IPS DF 4.7 (cell line): ENCODE data around the gene GMDS.

Experiments
- DNase-seq: peaks from one replicate; pipeline ENCODE4 v3.0.0-alpha.2; 2013; ENCODE audit warnings: low spot score; ENCODE audit errors: extremely low read depth

The GMDS gene

DNA sequence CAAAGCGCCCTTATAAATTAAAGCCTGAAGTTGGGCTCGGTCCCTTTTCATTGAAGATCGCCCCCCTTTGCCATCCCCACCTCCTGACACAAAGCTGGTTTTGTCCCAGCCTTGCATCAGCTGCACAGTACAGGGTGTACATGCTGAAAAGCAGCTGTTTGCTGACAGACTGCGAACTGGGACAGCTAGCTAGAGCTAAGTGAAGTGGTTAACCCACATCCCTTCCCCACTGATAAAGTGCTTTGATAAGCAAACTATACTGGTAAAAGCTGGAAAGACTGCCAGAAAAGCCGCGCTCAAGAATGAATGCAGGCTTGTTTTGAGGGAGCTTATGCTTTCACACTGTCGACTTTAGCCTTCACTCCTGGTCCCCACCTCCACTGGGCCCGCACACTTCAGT lies 207.3 kb downstream of the GMDS start:
- DNase-seq, result no peak

DNA sequence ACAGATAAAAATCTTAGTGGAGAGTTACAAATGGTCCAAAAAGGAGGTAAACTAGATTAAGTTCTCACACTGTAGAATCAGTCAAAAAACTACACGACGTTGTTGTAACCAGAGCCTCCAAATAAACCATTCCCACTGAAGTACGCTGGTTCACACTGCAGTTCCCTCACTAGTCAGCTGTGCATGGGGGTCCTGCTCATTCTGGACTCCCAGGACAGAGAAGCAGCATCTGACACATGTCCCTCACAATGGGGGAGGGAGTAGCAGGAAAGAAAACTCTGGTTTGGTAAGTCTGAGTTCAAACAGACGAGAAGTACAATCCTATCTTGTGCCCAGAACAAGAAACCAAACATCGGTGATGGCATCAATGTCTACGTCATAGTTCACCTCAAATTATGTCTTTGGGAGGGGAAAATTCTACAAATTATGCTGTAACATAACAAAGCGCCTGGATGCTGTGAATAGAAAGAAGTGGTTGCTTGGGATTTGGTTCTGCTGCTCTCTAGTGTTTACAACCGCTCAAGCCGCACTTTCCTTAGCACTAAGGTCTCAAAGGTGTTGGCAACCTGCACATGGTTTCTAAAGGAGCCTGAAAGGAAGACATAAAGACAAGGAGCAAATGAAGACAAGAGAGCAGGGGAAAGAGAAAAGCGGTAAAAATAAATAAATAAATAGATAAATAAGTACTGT lies 208.0 kb downstream of the GMDS start:
- DNase-seq, result no peak

DNA sequence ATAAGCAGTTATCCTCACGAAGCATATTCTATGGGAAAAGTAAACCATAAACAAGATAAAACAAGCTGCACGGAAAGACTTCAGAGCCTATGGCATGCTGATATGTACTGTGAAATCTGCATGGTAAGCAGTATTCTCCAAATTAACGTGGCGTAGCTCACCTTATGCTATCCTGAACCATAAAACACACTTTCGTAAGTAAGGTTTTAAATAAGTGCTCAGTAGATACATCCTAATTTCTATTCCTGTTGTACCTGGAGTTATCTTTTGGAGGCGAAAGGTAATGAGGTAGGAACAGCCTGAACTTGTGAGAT lies 208.7 kb downstream of the GMDS start:
- DNase-seq, result no peak

DNA sequence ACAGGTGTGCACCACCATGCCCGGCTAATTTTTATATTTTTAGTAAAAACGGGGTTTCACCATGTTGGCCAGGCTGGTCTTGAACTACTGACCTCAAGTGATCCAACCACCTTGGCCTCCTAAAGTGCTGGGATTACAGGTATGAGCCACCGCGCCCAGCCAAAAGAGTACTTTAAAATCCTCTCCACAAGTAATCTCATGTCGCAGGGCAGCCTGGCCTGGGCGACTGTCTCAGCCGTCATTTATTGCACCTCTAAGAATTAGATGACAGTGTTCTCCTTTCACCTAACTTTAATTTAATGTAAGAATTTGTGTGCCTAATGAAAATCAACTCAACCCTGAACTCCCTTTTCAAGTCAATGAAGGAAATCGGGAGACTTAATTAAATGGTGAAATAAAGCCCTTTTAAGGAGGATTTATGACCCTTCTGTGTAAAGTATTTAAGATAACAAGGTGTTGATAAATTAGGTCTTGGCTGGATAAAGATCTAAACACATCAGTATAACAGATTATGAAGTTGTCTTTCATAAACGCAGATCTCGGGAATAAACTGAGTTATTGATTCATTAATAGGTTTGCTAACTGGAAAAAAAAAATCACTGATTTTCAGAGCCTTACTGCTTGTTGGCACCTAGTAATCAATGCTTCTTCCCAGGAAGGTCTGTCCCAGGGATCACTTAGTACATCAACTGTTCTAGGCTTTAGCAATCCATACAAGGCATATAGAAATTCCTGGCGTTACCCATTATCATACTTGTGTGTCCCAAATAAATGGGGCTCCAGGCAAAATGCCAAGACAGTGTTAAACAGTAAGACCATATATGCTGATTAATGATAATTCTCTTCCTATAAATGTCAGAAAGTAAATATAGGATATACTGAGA lies 209.3 kb downstream of the GMDS start:
- DNase-seq, result no peak

DNA sequence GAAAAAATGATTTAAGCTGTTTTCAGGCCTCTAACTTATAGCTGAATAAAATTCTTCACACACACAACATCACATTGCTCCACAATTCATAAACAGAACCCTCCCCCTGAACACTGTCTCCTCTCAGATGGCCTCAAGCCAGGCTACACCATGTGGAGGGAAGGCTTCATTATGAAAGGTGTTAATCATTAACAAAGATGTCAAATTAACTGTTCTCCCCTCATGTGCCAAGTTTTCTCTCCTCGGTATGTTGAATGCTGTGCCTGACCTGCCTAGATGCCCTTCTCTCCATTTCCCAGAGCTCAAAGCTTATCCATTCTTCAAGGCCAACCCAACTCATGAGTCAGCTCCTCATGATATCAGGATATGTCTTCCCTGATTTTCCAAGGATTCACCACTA lies 210.4 kb downstream of the GMDS start:
- DNase-seq, result no peak

DNA sequence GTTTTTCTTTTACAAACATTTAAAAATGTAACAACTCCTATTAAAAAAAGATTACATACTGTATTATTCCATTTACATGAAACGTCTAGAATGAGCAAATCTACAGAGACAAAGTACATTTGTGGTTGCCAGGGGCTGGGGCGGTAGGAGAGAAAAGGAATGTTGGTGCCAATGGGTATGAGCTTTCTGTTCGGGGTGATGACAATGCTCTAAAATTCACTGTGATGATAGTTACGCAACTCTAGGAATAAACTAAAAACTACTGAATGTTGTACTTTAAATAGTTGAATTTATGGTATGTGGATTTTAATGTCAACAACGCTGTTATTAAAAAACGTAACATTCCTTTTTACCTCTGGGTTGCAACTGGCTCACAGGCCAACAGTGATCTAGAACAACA lies 211.1 kb downstream of the GMDS start:
- no peak for DNase-seq

DNA sequence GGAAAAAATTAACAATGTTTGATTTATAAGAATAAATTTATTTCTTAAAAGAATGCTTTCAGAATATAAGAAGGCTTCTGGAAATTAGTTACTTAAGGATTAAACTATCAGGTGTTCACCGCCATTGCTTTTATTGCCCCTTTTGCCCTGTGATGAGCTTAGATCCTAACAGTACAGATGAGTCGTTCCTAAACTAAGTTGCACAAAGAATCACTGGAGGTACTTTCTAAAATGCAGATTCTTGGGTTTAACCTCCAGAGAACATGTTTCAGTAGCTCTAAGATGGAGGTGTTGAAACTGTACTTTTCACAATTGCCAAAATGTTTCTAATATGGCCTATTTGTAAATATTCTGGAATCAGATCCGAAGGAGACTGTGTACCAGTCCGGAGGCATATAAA lies 211.9 kb downstream of the GMDS start:
- DNase-seq, result no peak

DNA sequence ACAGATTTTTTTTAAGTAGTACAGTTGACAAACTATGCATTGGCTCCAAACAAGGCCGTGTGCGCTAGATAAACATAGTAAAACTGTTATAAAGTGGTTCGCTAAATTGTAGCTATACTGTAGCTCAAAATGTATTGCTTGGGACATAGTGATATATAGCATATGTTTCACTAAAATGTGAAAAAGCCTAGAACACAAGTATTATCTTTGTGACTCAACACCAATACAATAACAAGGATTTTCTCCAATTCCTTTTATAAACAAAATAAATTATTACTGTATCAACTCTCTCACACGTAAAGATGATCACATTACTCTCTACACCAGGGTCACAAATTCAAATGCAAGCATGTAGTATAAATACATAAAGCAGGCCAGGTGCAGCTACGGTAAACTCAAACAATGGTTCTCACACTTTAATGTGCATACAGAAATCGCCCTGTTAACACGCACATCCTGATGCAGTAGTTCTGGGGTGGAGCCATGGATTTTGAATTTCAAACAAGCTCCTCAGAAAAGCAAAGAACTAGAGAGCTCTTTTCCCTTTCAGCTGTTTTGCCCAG lies 214.6 kb downstream of the GMDS start:
- DNase-seq, result no peak

DNA sequence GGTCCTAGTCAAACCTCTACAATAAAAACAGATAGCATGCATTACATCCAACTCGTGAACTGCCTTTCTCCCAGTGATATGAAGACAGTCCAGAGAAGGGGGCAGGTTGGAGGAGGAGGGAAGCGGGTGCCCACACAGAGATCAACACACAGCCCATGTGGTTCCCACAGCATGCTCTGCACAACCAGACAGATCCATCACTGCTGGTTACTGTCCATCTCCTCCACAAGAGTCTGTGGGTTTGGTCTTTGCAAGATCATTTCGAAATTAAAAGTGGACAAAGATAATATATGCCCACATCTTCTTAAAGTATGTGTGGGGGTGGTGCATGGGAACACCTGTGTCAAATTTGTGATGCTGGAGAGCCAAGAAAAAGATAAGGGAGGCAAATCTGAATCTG lies 215.5 kb downstream of the GMDS start:
- DNase-seq, result no peak

DNA sequence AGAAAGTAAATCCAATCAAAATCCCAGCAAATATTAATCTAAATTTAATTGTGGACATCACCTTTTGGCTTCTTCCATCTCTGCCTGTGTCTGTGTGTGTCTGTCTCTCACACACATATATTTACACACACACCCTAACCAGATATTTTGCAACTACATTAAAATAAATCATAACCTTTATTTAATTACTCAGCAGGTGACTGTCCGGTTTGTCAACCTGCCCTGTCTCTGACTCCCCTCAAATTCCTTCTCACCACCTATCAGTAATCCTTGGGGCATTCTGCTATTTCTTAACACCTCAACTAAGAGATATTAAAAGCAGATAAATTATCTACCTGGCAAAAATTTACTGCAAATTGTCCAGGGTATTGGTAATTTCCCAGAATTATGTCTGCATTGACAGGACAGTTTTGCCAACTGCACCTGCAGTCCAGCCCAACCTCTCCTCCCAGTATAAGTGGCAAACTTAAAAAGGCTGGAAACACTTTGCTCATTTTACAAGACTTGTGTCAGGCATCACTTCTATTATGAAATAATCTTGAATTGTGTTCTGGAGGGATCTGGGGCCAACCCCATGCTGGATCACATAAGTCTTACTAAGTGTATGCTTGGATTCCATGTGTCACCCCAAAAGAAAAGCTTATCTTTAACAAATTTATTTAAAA lies 216.1 kb downstream of the GMDS start:
- no peak for DNase-seq

DNA sequence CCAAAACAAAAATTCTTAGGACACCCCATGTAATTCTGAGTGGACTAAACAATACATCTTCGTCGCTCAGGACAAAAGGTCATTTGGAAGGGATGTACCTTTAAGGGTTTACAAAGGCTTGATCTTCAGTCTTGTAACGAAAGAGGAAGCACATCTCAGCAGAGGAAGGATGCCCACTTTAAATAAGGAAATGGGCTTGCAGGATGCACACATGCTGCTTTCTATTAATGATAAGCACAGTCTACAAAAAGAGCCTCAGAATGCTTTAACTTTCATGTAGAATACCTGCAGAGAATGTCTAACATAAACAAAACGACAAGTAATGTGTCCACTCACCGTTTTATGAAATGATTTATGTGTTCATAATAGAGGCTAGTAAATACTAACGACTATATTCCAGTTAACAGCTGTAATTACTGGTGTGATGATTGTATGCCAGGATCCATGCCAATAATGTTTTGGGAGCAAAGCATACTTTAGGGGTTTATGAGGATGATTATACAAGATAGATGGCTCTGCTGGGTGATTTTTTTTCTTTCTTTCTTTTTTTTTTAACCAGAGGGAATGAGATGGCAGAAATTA lies 216.9 kb downstream of the GMDS start:
- DNase-seq, result no peak

DNA sequence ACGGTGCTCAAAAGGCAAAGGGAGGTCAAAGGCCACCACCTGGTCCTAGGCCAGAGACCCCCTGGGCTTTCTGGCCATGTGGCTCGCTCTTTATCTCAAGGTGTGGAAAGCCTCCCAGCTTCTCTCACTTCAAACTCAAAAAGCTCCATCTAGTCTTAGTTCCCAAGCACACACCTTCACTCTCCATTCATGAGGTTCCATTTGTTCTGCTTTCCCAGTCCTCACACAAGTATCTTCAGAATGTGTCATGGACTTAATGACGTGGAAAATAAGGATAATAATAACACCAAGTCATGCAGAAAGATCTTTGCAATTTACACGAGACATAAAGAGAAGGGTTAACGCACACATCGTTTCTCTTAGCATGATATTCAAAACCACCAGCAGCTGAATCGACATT lies 219.3 kb downstream of the GMDS start:
- DNase-seq, result no peak

DNA sequence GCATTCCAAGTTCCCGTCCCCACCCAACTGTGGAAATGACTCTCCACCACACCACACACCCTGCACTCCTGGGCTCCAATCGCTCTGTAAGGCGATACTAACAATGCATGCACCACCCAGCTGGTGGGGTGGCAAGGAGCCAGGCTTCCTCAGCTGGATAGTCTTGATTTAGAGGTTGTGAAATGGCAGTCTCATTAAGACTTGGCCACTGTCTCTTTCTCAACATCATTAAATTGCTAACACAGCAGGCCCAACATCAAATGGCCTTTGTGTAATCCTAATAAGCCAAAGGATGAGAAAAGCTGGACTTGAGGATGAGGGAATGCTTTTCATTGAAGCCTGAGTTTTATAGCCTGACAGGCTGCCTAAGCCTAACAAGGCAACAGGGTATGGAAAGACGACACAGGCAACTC lies 223.7 kb downstream of the GMDS start:
- DNase-seq, result no peak

DNA sequence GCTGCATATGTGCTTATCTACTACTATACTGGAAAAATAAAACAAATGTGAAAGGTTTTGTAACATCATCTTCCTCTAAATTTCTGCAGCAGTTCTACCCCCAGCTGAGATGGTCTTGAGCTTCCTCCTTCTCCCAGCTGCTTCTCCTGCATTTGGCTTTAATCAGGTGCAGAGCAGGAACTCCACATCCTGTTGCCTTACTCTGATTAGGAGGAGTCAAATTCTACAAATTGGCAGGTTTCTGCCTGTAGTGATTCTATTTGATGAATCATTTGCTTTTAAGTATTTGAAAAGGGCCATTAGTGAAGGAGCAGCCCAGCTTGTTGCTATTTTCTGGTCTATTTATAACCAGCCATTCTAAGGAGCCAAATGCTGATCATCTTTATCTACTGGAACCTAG lies 224.5 kb downstream of the GMDS start:
- DNase-seq, result no peak

DNA sequence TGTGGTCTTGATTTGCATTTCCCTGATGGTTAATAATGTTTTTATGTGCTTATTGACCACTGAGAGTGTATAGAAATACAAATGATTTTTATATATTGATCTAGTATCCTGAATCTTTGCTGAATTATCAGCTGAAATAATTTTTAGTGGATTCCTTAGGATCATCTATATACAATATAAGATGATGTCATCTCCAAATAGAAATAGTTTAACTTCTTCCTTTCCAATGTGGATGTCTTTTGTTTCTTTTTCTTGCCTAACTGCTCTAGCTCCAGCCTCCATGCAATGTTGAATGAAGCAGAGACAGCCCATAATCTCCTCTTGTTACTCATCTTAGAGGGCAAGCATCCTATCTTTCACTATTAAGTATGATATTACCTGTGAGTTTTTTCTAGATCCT lies 226.4 kb downstream of the GMDS start:
- no peak for DNase-seq

DNA sequence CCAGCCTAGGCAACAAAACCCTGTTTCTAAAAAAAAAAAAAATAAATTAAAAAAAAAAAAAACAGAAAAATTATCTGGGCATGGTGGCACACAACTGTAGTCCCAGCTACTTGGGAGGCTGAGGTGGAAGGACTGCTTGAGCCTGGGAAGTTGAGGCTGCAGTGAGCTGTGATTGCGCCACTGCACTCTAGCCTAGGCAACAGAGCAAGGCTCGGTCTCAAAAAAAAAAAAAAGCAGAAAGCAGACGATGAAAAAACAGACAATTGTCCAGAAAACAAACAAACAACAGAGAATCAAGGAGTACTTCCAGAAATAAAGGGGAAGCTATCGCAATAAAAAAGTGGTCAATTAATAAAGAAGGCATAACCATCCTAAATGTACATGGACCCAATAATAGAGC lies 229.4 kb downstream of the GMDS start:
- DNase-seq, result no peak

DNA sequence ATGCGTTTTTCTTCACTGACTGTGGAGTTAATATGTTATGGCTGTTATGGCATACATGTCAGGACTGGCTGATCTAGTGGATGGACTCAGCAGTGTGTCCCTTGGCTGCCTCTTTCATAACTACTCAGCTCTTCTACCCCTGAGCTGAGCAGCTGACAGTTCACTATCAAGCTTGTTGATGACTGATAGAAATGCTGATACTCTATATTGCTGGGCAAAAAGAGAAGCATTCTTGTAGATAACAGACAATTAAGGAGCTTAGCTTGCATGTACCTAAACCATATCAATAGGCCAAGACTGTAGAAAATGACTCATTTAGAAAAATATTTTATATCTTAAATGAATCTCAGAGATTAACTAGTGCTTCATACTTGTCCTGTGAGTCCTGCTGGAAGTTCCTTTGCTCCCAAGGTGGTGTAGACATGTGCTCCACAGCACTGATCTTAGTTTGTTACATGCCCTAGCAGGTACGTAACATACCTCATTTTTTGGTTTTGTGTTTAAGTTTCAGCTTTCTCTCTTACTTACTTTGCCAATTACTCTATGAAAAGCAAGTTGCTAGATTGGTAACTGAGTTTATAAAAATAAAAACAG lies 236.9 kb downstream of the GMDS start:
- no peak for DNase-seq

DNA sequence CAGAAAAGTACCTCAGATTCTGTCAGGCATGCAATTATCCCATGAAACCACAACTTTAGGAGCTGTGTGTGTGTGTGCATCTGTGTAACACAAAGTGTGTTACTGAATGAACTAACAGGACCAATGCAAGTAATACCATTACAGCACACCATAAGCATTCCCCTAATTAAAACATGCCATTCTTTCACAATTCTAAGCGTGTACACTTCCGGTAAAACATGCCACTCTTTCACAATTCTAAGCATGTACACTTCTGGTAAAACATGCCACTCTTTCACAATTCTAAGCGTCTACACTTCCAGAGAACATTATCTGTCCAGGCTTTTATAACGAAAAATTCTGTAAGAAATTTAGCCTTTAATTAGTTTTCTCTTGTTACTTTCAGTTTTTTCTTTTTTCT lies 238.2 kb downstream of the GMDS start:
- no peak for DNase-seq

DNA sequence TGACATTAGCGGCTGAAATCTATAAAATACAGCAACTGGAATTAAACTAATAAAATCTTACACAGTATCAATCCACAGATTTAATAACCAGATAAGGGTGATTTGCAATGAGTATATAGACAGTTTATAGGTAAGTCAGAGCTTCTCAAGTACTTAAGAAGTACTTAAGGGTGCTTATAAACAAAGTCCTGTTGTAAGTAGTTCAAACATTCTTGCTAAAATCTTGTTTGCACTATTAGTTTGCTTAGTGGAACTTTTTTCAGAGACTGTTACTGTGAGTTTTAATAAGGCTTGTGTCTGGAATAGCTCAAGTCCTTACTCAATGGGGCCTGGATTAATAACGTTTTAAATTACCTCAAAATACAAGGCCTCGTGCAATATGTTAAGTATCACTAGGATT lies 240.5 kb downstream of the GMDS start:
- no peak for DNase-seq

DNA sequence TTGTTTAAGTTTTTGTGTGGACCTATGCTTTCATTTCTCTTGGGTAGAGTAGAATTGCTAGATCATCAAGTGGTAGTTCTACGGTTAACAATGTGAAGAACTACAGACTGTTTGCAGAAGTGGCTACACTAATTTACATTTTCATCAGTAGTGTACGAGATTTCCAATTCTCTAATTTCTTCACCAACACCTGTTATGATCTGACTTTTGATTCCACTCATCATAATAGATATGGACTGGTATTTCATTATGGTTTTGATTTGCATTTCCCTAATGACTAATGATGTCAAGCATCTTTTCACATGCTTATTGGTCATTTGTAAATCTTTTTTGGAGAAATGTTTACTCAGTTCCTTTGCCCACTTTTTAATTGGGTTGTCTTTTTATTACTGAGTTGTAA lies 244.4 kb downstream of the GMDS start:
- no peak for DNase-seq

DNA sequence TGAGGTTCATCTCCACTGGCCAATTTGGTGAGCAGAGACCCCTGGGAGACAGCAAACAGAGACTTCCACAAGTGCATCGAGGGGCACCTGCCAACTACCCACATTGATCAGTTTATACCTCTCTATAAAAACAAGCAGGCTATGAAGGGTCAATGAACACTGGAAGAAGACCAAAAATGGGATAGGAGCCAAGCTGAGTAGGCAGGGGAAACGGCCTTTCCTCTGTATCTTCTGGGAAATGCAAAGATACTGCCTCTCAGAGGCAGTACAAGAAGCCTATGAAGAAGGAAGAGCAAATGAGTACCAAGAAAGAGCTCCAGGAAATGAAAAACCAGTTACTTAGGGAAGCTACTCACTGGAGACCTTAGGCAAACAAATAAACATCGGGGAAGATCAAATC lies 247.7 kb downstream of the GMDS start:
- DNase-seq, result no peak

DNA sequence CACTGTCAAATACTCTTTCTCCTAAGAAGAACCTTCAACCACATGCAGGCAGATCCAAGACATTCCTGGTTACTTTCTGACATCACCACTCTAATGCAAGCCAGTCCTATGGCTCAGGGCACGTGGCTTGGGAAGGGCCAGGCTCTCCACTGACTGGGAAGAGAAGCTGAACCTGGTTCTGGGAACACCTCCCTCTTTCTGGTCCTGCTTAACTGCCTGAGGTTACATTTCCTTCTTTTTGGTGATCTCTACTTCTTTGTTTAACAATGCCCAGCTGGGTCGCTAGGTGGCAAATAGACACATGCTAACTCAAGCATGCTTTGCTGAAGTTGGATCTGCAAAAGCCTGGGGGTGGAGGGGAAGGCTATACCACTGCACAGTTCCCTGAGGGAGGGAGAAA lies 249.8 kb downstream of the GMDS start:
- no peak for DNase-seq
